RWPE1 (cell line): ENCODE data around the gene TMEM184C.

Experiments
- CTCF ChIA-PET: fragments of 350-600 bp; sonication (Branson Sonifier 250); formaldehyde crosslinking; extraction: SDS; loops from one replicate; lab custom pipeline; 2021; lab: Yijun Ruan, JAX
- POLR2A ChIA-PET: fragments of 400-600 bp; formaldehyde crosslinking; extraction: SDS; loops from one replicate; lab custom pipeline; 2020; ENCODE audit warnings: antibody characterized with exemption; ENCODE audit not compliant: low non-redundant PET; lab: Yijun Ruan, JAX
- DNase-seq: peaks from one replicate; pipeline ENCODE4 v3.0.0; 2012; ENCODE audit warnings: low spot score
- H3K27ac ChIP-seq: fragments of 450-650 bp; 2 replicates; pipeline ENCODE4 v1.5.1; 2017
- CTCF ChIP-seq: fragments of 450-650 bp; conservative IDR thresholded peaks from 2 replicates; pipeline ENCODE4 v1.5.1; 2017; ENCODE audit warnings: low read depth, mild to moderate bottlenecking

The TMEM184C gene

GRCh38 chr4:147683717-147684700, 66.8 kb downstream of the TMEM184C start, which contains the start of gene PRMT9:
Gene PRMT9 (minus strand): TSS chr4:147684163. CDS start chr4:147683987, 176 bp downstream.
- CTCF ChIA-PET: interaction anchor here (0.6 to 1.8 kb wide), 3 partner anchors 48 to 527 kb away, joined by 3 to 8 read pairs (median 4); no protein-coding TSS in a partner anchor
- POLR2A ChIA-PET: interaction anchor here (0.6 to 1.7 kb wide), 4 partner anchors 48 to 1950 kb away, joined by 3 to 14 read pairs (median 6); partner anchors contain the start of genes ARHGAP10 and TMEM184C
- TF ChIP-seq CTCF: no peak
- DNase-seq: peak; percentile 95
- H3K27ac ChIP-seq: peak within 1 kb of the TSS; percentile 83

- TF ChIP-seq CTCF: no peak
- CTCF ChIA-PET: interaction anchor here (0.6 kb wide), 1 partner anchor 877 kb away, joined by 3 read pairs; no protein-coding TSS in a partner anchor
- POLR2A ChIA-PET: no interaction called here
- DNase-seq: no peak
- no peak overlapping the region for H3K27ac ChIP-seq
Measured at GRCh38 chr4:147689067-147689466, 71.9 kb downstream of the TMEM184C start.

GRCh38 chr4:147691820-147692219, 74.6 kb downstream of the TMEM184C start:
- no peak for TF ChIP-seq CTCF
- ChIA-PET CTCF (no interaction called here), POLR2A (no interaction called here)
- DNase-seq: no peak
- no peak overlapping the region for H3K27ac ChIP-seq

GRCh38 chr4:147693218-147693617, 76.0 kb downstream of the TMEM184C start:
- DNase-seq: no peak
- TF ChIP-seq CTCF: no peak
- no peak overlapping the region for H3K27ac ChIP-seq
- ChIA-PET POLR2A (no interaction called here), CTCF (no interaction called here)

GRCh38 chr4:147696866-147697265, 79.7 kb downstream of the TMEM184C start:
- TF ChIP-seq CTCF: no peak
- no peak for DNase-seq
- no peak overlapping the region for H3K27ac ChIP-seq
- ChIA-PET POLR2A (no interaction called here), CTCF (no interaction called here)

GRCh38 chr4:147704846-147705245, 87.6 kb downstream of the TMEM184C start:
- no peak overlapping the region for H3K27ac ChIP-seq
- TF ChIP-seq CTCF: no peak
- CTCF ChIA-PET: interaction anchor here (1.0 to 1.4 kb wide), 2 partner anchors 161 to 162 kb away, joined by 4 read pairs; no protein-coding TSS in a partner anchor
- DNase-seq: no peak
- POLR2A ChIA-PET: no interaction called here
